Activated naive CD8-positive, alpha-beta T cell treated with anti-CD3 and anti-CD28 coated beads, Interleukin-2, amount 50 U/mL, for 16 hours (primary cell): ENCODE results near the gene SUSD6.

Experiments
- DNase-seq: peaks from one replicate; pipeline ENCODE4 v3.0.0-alpha.2; 2020; ENCODE audit warnings: low read depth, low spot score

Gene SUSD6

DNA sequence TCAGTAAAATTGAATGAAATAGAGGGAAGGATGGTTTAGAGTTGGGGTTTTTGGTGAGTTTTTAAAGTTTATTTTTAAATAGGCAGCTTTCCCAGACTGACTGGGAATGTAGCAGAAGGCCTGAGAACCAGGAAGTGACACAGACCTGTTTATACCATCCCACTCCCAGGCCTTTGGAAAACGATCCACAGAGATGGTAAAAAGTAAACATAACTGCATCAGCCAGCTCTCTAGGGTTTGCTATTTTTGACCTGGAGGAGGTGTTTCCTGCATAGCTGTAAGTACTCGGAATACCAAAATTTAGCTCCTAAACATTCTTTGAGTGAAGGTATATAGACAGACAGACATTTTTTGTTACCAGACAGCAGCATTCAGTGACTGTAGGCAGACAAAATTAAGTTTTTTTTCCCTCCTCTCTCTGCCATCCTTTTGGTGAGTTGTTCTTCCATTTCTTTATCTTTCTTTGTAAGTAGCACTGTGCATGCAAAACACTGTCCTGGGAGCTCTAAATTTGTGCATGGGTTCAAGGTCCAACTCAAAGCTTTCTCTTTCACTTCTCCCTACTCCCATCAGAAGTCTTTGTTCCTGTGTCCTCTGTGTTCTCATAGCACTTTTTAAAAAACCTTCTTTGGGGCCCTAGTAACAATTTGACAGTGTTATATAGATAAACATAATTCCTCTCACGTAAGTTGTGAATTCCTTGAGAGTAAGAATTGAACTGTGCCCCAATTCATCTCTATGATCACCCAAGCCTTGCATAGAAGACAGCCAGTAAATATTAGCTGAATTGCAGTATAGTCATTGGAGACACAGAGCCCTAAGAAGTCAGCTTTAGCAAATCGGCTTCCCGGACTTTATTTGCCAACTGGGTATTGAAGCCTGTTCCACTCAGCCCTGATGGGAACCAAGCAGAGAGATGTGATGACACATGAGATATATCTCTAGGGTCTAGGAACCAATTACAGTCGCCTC is 37.4 kb downstream of the SUSD6 start:
- DNase-seq = no peak

DNA sequence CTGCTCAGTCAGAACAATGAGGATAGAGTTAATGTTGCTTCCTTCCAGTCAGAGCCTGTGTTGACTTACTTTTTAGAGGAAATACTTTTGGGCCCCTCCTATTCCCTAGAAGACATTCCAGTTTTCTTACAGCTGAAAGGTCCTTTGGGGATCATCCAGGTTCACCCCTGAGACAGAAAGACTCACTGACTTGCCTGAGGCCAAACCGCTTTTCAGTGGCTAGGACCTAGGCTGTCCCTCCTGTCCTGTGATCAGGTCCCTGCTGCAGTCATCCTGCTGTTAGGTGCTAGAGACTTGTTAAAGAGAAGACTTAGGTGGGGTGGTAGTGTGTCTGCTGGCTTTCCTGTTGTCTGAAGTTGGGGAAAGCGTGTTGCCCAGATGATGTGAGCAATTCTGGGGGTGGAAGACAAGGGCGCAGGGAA is 39.6 kb downstream of the SUSD6 start:
- DNase-seq = no peak

DNA sequence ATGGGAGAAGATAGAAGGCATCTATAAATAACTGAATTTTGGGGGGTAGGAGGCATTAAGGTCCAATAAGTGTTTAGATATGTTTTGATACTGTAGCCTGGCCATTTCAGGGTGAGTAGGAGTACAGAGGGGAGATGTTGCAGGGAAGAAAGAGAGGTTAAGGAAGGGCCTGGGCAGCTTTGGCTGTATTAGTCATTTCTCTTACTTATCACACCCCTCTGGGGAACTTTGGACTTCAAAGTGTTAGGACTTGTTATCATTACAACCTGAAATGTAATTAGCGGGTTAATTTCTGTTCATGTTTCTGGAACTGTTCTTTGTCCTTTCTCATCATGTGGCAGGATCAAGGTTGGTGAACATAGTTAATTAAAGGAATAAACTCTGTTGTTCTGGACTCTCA is 40.3 kb downstream of the SUSD6 start:
- DNase-seq = no peak

DNA sequence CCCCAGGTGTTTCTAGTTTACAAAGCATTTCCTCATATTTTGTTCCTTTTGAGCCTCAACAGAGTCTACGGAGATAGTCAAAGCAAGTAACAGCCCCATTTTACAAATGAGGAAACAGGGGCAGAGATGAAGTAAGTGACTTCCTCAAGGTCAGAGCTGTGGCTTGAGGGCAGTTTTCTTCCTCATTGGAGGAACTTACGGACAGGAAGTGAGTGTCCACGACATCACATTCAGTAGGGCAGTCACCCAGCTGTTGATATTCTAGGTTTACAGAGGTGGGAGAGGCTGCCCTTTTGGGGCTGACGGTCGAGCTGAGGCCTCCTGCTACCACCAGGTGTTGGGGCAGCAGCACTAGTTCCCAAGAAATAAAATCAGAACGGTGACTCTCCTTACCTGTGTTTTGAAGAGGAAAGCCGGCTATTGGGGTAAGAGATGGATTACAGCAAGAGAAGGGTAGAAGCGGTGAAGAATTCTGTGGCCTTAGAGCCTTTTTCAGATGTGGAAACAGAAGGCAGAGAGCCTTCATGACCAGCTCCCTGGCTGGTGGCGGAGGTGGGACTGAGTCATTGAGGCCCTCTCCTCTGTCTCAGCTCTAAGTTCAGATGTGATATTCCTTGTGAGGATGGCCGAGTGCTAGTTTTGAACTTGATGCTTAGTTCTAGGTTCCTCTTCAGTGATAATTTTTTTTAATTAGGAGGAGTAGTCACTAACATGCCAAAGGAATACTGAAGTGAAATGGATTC is 41.7 kb downstream of the SUSD6 start:
- DNase-seq = no peak

DNA sequence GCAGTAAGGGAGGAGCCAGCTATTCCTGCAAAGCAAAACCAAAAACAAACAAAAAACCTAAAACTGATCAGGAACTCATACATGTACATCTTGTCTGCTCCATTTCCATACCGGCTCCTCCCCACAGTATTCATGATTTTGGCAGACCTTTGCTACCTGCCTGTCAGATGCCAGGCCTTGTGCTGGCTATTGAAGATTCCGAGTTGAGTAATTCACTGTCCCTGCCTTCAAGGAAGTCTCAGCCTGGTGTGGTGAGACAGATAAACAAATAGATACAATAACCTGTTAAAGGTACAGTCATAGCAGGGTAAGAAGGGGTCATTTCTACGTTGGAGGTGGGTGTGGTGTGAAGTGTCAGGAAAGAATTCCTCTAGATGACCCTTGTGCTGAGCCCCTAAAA is 42.7 kb downstream of the SUSD6 start:
- no peak for DNase-seq

DNA sequence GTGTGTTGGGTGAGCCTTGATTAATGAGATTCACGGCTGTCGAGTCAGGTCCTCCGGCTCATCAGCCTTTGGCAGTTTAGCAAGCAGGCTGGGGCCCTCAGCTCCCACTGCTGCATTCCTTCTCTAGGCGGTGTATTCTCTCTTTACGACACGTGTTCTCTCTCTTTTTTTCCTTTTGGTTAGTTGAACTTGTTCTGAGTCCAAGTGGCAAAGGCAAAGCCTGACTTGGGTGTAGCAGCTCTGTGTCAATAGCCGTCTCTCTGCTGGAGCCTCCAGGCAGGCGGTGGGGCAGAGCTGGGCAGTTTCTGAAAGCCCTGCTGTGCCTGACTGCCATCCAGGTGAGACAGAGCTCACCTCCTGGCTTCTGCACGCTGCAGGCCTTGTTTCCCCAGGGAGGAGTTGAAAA is 46.6 kb downstream of the SUSD6 start:
- DNase-seq = no peak

DNA sequence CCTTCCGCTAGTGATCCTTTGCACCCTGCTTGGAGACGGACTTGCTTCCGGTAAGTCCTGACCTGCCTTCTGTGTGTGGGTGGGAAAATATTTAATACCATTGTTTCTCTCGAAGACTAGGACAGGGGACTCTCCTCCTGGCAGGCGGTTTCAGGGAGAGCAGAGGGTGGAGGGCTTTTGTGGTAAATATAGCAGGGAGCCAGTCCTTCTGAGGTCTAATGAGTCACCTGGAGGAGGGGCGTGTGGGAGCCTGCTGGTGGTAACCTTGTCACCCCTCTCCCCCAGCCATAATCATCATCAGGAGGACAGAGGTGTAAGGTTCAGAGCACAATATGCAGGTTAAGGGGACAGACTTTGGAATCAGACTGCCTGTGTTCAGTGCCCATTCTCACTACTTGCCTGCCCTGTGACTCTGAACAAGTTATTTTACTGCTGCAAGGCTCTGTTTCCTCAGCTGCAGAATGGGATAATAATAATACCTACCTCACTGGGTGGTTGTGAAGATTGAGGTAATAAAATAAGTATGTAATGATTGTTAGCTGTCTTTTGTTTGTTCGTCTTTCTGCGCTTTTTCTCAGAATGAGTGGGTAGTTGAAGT is 47.4 kb downstream of the SUSD6 start:
- DNase-seq = no peak

DNA sequence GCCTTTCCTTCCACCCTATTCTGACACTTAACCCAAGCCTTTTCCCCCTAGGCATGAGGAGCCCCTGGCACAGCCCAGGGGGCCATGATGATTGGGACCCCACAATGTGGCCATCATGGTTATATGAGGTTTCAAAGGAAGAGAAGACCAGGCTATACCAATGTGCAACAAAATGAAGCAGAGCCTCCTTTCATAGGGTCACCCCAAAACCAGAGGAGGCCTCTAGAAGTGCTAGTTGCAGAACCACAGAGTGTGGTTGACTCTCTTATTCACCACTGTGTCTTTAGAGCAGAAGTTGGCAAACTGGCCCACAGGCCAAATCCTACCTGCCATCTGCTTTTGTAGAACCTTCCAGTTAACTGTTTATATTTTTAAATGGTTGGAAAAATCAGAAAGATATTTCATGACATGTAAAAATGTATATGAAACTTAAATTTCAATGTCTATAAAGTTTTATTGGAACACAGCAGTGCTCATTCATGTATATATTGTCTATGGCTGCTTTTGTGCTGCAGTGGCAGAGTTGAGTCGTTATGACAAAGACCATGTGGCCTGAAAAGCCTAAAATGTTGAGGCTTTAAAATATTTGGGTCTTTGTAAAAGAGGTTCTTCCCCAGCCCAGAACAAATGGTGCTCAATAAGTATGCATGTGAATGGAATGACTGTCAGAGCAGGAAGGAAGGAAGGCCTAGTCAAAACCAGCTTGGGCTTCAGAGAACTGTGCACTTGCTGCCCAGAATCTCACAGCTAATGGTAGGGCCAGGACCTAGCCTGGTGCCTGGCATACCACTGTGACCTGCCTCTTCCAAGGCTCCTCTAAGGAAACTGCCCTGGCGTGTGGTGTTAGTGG is 49.2 kb downstream of the SUSD6 start:
- no peak for DNase-seq

GRCh38 chr14:69661194-69661537 is 49.8 kb downstream of the SUSD6 start:
- no peak for DNase-seq

DNA sequence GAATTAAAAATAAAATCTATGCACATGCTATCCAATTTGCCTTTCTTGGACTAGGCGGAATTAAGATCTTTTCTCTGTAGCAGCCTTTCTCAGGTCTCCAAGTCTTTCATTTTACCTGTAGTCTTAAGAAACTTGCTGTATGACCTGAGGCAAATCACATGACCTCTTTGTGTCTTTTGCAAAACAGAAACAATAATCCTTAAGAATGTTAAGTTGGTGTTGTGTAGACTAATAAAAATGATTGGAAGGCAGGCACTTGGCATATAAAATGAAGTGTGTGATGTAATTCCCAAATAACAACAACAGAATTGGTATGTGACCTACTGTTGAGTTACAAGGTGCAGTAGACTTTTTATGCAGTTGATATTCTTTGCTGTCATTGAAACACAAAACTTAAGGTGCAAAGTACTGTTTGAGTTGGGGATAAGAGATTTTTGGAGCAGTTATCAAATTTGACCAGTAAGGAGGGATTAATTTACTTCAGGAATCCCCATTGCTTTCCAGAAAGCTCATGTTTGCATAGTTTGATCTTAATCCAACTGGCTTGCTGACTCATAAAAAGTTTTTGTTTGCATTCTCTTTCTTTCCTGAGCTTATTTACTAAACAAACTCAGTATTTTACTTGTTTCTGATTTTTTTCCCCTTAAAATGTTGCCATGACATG is 51.4 kb downstream of the SUSD6 start:
- no peak for DNase-seq

GRCh38 chr14:69663300-69663643 is 51.9 kb downstream of the SUSD6 start:
- no peak for DNase-seq

- no peak for DNase-seq
Measured at GRCh38 chr14:69664265-69664664, 52.9 kb downstream of the SUSD6 start.

DNA sequence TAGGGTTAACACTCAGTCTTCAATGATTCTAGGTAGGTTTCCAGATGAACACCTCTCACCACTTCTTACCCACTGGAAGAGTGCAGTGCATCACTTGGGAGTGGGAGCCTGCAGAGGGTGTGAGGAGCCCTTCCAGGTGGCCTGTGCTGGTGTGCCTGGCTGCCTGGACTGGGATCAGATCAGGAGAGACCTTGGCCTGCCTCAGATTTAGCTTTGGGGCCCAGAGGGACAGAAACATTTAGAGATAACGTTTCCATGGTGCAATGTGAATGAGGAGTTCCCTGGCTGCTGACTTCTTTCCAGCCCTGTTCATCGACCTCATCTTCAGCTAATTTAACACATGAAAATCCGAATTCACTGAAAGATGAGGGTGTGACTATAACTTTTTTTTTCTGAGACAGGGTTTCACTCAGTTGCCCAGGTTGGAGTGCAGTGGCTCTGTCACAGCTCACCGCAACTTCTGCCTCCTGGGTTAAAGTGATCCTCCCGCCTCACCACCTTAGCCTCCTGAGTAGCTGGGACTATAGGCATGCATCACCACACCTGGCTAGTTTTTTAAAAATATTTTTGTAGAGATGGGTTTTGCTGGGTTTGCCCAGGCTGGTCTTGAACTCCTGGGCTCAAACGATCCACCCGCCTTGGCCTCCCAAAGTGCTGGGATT is 53.6 kb downstream of the SUSD6 start:
- DNase-seq = no peak

GRCh38 chr14:69665631-69666030 is 54.2 kb downstream of the SUSD6 start:
- no peak for DNase-seq

GRCh38 chr14:69666112-69666511 is 54.7 kb downstream of the SUSD6 start:
- no peak for DNase-seq

DNA sequence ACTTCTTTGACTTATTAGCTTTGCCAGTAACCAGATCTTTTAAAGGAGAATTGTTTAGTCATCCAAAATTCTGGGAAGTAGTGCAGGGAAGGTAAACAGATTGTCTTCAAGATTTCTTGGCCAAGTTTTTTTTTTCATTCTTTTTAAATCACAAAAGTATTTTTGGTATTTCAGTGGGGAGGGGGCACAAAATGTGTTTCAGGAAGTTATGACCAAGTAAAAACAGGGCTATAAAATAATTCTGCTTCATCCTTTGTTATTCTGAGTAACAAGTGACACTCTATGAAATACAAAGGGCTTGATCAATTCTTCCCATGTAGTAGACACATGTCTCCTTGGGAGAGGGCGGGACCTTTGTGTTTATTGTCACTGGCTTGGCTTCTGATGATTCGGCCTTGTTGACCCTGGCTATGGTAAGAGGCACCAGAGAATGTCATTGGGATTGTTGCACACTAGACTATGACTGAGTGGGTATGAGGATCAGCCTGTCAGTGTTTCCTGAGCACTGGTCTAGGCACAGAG is 55.4 kb downstream of the SUSD6 start:
- DNase-seq = no peak

DNA sequence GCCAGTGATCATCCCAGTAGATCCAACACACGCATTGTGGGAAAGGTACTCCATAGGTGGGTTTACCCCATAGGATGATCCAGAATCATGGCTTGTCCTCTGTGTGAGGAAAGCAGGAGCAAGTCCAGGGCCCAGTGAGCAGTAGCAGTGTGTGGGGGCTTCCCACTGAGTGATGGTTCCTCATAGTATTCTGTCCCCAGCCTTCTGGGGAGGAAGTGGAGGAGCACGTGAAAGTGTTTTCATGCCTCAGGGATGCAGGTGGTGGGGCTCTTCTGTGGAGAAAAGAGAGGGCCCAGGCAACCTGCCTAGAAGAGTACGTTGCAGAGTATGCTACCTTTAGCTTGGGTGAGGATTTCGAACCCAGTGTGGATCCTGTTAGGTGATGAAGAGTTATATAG is 56.5 kb downstream of the SUSD6 start:
- DNase-seq = no peak

- DNase-seq = no peak
Measured at GRCh38 chr14:69669375-69669774, 58.0 kb downstream of the SUSD6 start.

GRCh38 chr14:69670093-69670492 is 58.7 kb downstream of the SUSD6 start:
- no peak for DNase-seq

DNA sequence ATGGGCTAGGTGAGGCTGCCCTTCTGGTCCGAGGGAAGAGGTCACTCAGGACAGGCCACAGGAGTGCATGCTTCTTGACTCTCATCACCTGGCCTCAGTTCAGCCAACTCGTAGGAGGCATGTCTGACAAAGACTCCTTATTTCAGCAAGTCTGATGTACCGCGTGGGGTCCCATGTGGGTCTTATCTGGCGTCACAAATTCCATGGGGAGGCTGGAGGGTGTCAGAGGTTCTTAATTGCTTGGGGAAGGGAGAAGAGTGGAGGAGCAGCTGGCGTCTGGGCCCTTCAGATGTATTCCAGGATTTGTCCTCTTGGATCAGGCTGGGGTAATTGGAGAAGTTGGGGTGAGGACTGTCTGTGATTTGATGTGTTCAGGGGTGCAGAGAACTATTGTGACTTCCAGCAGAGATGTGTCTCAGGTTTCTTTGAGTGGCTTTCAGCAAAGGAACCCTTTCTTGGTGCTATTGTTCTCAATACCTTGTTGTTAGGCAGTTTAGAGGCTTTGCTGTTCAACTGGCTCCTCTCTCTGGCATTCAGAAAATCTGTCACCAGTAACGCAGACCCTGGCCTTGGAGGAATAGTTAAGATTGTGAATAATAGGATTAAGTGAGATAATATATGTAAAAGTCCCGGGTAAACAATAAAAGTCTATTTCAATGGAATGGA is 60.1 kb downstream of the SUSD6 start:
- no peak for DNase-seq
